ENCODE results near the gene INO80D. TPM values are rescaled to one million over a fixed set of nuclear protein-coding genes. Genes with fewer than 3 reads are reported as not detected.
"Not testable (repeated sequence)": the region's sequence is repeated elsewhere in the genome, so short reads cannot be mapped to it uniquely, and the experiment has no call there.

Gene INO80D
- total RNA-seq, 1 donor from 2014 or later: 18.1 TPM

- Mint-ChIP-seq H3K4me1 (peaks cover 4% of the 10 kb centered on the region), H3K4me3 (no peak overlapping the region), H3K27me3 (ENCODE audit: low read depth) (no peaks in the 10 kb centered on the region), H3K36me3 (ENCODE audit: low read depth) (peaks cover 5% of the 10 kb centered on the region), H3K9me3 (no peaks in the 10 kb centered on the region), H3K27ac (ENCODE audit: unreplicated experiment) (no peak overlapping the region)
- no peak for DNase-seq (ENCODE audit: low read depth, low spot score)
- no peak for TF ChIP-seq CTCF (conservative IDR thresholded peaks at IDR 0.05)
These were observed 31.0 kb downstream of the INO80D start for GRCh38 chr2:206054952-206055351.

- no peaks in the 10 kb centered on the region for H3K4me1 Mint-ChIP-seq
- no peaks in the 10 kb centered on the region for H3K27me3 Mint-ChIP-seq (ENCODE audit: low read depth)
- no peak for DNase-seq (ENCODE audit: low read depth, low spot score)
- TF ChIP-seq CTCF (conservative IDR thresholded peaks at IDR 0.05): no peak
- H3K9me3 Mint-ChIP-seq: no peaks in the 10 kb centered on the region
- H3K27ac Mint-ChIP-seq (ENCODE audit: unreplicated experiment): no peak overlapping the region
- peaks cover 9% of the 10 kb centered on the region for H3K36me3 Mint-ChIP-seq (ENCODE audit: low read depth)
- no peak overlapping the region for H3K4me3 Mint-ChIP-seq
These were observed 34.1 kb downstream of the INO80D start for GRCh38 chr2:206051912-206052311.

GRCh38 chr2:206049392-206049791 lies 36.6 kb downstream of the INO80D start:
- no peak overlapping the region for H3K4me3 Mint-ChIP-seq
- TF ChIP-seq CTCF (conservative IDR thresholded peaks at IDR 0.05): no peak
- no peak overlapping the region for H3K27ac Mint-ChIP-seq (ENCODE audit: unreplicated experiment)
- H3K4me1 Mint-ChIP-seq: no peaks in the 10 kb centered on the region
- no peaks in the 10 kb centered on the region for H3K9me3 Mint-ChIP-seq
- DNase-seq (ENCODE audit: low read depth, low spot score): no peak
- no peaks in the 10 kb centered on the region for H3K27me3 Mint-ChIP-seq (ENCODE audit: low read depth)
- peaks cover 14% of the 10 kb centered on the region for H3K36me3 Mint-ChIP-seq (ENCODE audit: low read depth)

GRCh38 chr2:206045251-206045650 lies 40.7 kb downstream of the INO80D start:
- Mint-ChIP-seq H3K36me3 (ENCODE audit: low read depth) (peaks cover 21% of the 10 kb centered on the region), H3K9me3 (no peaks in the 10 kb centered on the region)

GRCh38 chr2:206040525-206040924 lies 45.4 kb downstream of the INO80D start:
- H3K9me3 Mint-ChIP-seq: peaks cover 4% of the 10 kb centered on the region
- no peaks in the 10 kb centered on the region for H3K27me3 Mint-ChIP-seq (ENCODE audit: low read depth)
- H3K4me3 Mint-ChIP-seq: no peak overlapping the region
- DNase-seq (ENCODE audit: low read depth, low spot score): no peak
- H3K27ac Mint-ChIP-seq (ENCODE audit: unreplicated experiment): no peak overlapping the region
- TF ChIP-seq CTCF (conservative IDR thresholded peaks at IDR 0.05): no peak
- peaks cover 4% of the 10 kb centered on the region for H3K4me1 Mint-ChIP-seq
- peaks cover 37% of the 10 kb centered on the region for H3K36me3 Mint-ChIP-seq (ENCODE audit: low read depth)

More at GRCh38 chr2:206045251-206045650, 40.7 kb downstream of the INO80D start:
- Mint-ChIP-seq H3K4me1 (peaks cover 3% of the 10 kb centered on the region), H3K27me3 (ENCODE audit: low read depth) (no peaks in the 10 kb centered on the region), H3K4me3 (no peak overlapping the region), H3K27ac (ENCODE audit: unreplicated experiment) (no peak overlapping the region)
- DNase-seq (ENCODE audit: low read depth, low spot score): no peak
- TF ChIP-seq CTCF (conservative IDR thresholded peaks at IDR 0.05): no peak

GRCh38 chr2:206035393-206035792 lies 50.6 kb downstream of the INO80D start:
- H3K27me3 Mint-ChIP-seq (ENCODE audit: low read depth); H3K4me1 Mint-ChIP-seq; H3K27ac Mint-ChIP-seq (ENCODE audit: unreplicated experiment); DNase-seq (ENCODE audit: low read depth, low spot score); H3K4me3 Mint-ChIP-seq: not testable (repeated sequence)
- Mint-ChIP-seq H3K9me3 (peaks cover 23% of the 10 kb centered on the region), H3K36me3 (ENCODE audit: low read depth) (peaks cover 63% of the 10 kb centered on the region)

- H3K9me3 Mint-ChIP-seq: peaks cover 23% of the 10 kb centered on the region
- H3K36me3 Mint-ChIP-seq (ENCODE audit: low read depth): peaks cover 63% of the 10 kb centered on the region
- not testable (repeated sequence) for DNase-seq (ENCODE audit: low read depth, low spot score); H3K27ac Mint-ChIP-seq (ENCODE audit: unreplicated experiment); H3K4me3 Mint-ChIP-seq; H3K27me3 Mint-ChIP-seq (ENCODE audit: low read depth); H3K4me1 Mint-ChIP-seq
These were observed 52.5 kb downstream of the INO80D start for GRCh38 chr2:206033452-206033851.

All from neural crest cell (in vitro differentiated cells).